Memory B cell (primary cell): ENCODE measurements around the gene NFASC.

Source experiments
- ATAC-seq: fragments of 150-1000 bp; cut with Tn5 transposase; 2 replicates; pipeline ENCODE4 v1.10.0; 2021; ENCODE audit warnings: low read depth, mild to moderate bottlenecking, moderate library complexity
- DNase-seq, 2 donors: peaks; one replicate each; pipeline ENCODE4 v3.0.0; 2022; ENCODE audit warnings: low spot score in 2 of 2
- H3K27ac Mint-ChIP-seq: one replicate; pipeline ENCODE4 v1.8.0; 2022; ENCODE audit warnings: mild to moderate bottlenecking, moderate library complexity, mixed read lengths
- H3K27me3 Mint-ChIP-seq: one replicate; pipeline ENCODE4 v1.8.0; 2022; ENCODE audit warnings: mixed read lengths
- H3K36me3 Mint-ChIP-seq: one replicate; pipeline ENCODE4 v1.8.0; 2022; ENCODE audit warnings: mild to moderate bottlenecking, mixed read lengths
- H3K4me1 Mint-ChIP-seq: one replicate; pipeline ENCODE4 v1.8.0; 2022; ENCODE audit warnings: mixed read lengths
- H3K4me3 Mint-ChIP-seq: one replicate; pipeline ENCODE4 v1.8.0; 2022; ENCODE audit warnings: mild to moderate bottlenecking, moderate library complexity, mixed read lengths
- H3K9me3 Mint-ChIP-seq: one replicate; pipeline ENCODE4 v1.8.0; 2022; ENCODE audit warnings: mixed read lengths

Gene NFASC

GRCh38 chr1:204868340-204868700 is 2.3 kb upstream of the NFASC start:
- Mint-ChIP-seq H3K36me3 (peaks cover 2% of the 10 kb centered on the region), H3K9me3 (no peaks in the 10 kb centered on the region), H3K27me3 (peaks cover 8% of the 10 kb centered on the region), H3K4me3 (no peak overlapping the region), H3K27ac (no peak overlapping the region), H3K4me1 (no peaks in the 10 kb centered on the region)
- DNase-seq = no peak
- ATAC-seq = no peak

GRCh38 chr1:204869097-204869496 is 1.6 kb upstream of the NFASC start:
- Mint-ChIP-seq H3K9me3 (no peaks in the 10 kb centered on the region), H3K4me1 (no peaks in the 10 kb centered on the region), H3K4me3 (no peak overlapping the region), H3K27me3 (peaks cover 8% of the 10 kb centered on the region), H3K27ac (no peak overlapping the region), H3K36me3 (no peaks in the 10 kb centered on the region)
- ATAC-seq = no peak
- no peak for DNase-seq

GRCh38 chr1:204871405-204872037 is 859 bp downstream of the NFASC start:
- no peaks in the 10 kb centered on the region for H3K36me3 Mint-ChIP-seq
- ATAC-seq = no peak
- H3K27ac Mint-ChIP-seq = no peak overlapping the region
- no peak for DNase-seq
- peaks cover 8% of the 10 kb centered on the region for H3K27me3 Mint-ChIP-seq
- H3K4me1 Mint-ChIP-seq = no peaks in the 10 kb centered on the region
- no peak overlapping the region for H3K4me3 Mint-ChIP-seq
- H3K9me3 Mint-ChIP-seq = no peaks in the 10 kb centered on the region

GRCh38 chr1:204872262-204872881 is 1.7 kb downstream of the NFASC start:
- Mint-ChIP-seq H3K27ac (no peak overlapping the region), H3K36me3 (no peaks in the 10 kb centered on the region), H3K4me3 (no peak overlapping the region), H3K9me3 (no peaks in the 10 kb centered on the region), H3K27me3 (peaks cover 7% of the 10 kb centered on the region), H3K4me1 (no peaks in the 10 kb centered on the region)
- ATAC-seq (no peak), DNase-seq (no peak)

- no peaks in the 10 kb centered on the region for H3K36me3 Mint-ChIP-seq
- DNase-seq (no peak), ATAC-seq (no peak)
- H3K27ac Mint-ChIP-seq = no peak overlapping the region
- H3K4me1 Mint-ChIP-seq = no peaks in the 10 kb centered on the region
- no peak overlapping the region for H3K4me3 Mint-ChIP-seq
- H3K9me3 Mint-ChIP-seq = no peaks in the 10 kb centered on the region
- peaks cover 2% of the 10 kb centered on the region for H3K27me3 Mint-ChIP-seq
Measured at GRCh38 chr1:204873176-204873575, 2.5 kb downstream of the NFASC start.

- H3K27ac Mint-ChIP-seq = no peak overlapping the region
- H3K27me3 Mint-ChIP-seq = peaks cover 5% of the 10 kb centered on the region
- ATAC-seq (no peak), DNase-seq (no peak)
- H3K36me3 Mint-ChIP-seq = no peaks in the 10 kb centered on the region
- no peaks in the 10 kb centered on the region for H3K9me3 Mint-ChIP-seq
- no peak overlapping the region for H3K4me3 Mint-ChIP-seq
- no peaks in the 10 kb centered on the region for H3K4me1 Mint-ChIP-seq
Measured at GRCh38 chr1:204873714-204874113, 3.1 kb downstream of the NFASC start.

GRCh38 chr1:204874274-204874673 is 3.6 kb downstream of the NFASC start:
- no peak for ATAC-seq
- H3K9me3 Mint-ChIP-seq = no peaks in the 10 kb centered on the region
- H3K4me3 Mint-ChIP-seq = no peak overlapping the region
- H3K27ac Mint-ChIP-seq = no peak overlapping the region
- H3K36me3 Mint-ChIP-seq = no peaks in the 10 kb centered on the region
- no peaks in the 10 kb centered on the region for H3K4me1 Mint-ChIP-seq
- DNase-seq = no peak
- peaks cover 6% of the 10 kb centered on the region for H3K27me3 Mint-ChIP-seq

GRCh38 chr1:204875255-204875654 is 4.6 kb downstream of the NFASC start:
- ATAC-seq = no peak
- Mint-ChIP-seq H3K4me1 (no peaks in the 10 kb centered on the region), H3K27ac (no peak overlapping the region), H3K27me3 (peaks cover 6% of the 10 kb centered on the region), H3K36me3 (no peaks in the 10 kb centered on the region), H3K4me3 (no peak overlapping the region), H3K9me3 (no peaks in the 10 kb centered on the region)
- DNase-seq = no peak

- Mint-ChIP-seq H3K36me3 (no peaks in the 10 kb centered on the region), H3K27ac (no peak overlapping the region), H3K9me3 (no peaks in the 10 kb centered on the region), H3K4me1 (no peaks in the 10 kb centered on the region), H3K27me3 (peaks cover 8% of the 10 kb centered on the region), H3K4me3 (no peak overlapping the region)
- no peak for ATAC-seq
- DNase-seq = no peak
Measured at GRCh38 chr1:204878621-204879234, 8.1 kb downstream of the NFASC start.

GRCh38 chr1:204879351-204879750 is 8.7 kb downstream of the NFASC start:
- no peak for ATAC-seq
- Mint-ChIP-seq H3K4me3 (no peak overlapping the region), H3K27ac (no peak overlapping the region), H3K36me3 (no peaks in the 10 kb centered on the region), H3K4me1 (no peaks in the 10 kb centered on the region), H3K9me3 (no peaks in the 10 kb centered on the region), H3K27me3 (peaks cover 8% of the 10 kb centered on the region)
- no peak for DNase-seq

GRCh38 chr1:204880906-204881305 is 10.2 kb downstream of the NFASC start:
- ATAC-seq (no peak), DNase-seq (no peak)
- Mint-ChIP-seq H3K27me3 (peaks cover 9% of the 10 kb centered on the region), H3K9me3 (no peaks in the 10 kb centered on the region), H3K4me3 (no peak overlapping the region), H3K27ac (no peak overlapping the region), H3K4me1 (no peaks in the 10 kb centered on the region), H3K36me3 (no peaks in the 10 kb centered on the region)

GRCh38 chr1:204882479-204882878 is 11.8 kb downstream of the NFASC start:
- ATAC-seq = no peak
- Mint-ChIP-seq H3K4me3 (no peak overlapping the region), H3K27ac (no peak overlapping the region), H3K36me3 (no peaks in the 10 kb centered on the region), H3K27me3 (peaks cover 11% of the 10 kb centered on the region), H3K4me1 (no peaks in the 10 kb centered on the region), H3K9me3 (no peaks in the 10 kb centered on the region)
- no peak for DNase-seq

- Mint-ChIP-seq H3K27ac (no peak overlapping the region), H3K4me1 (no peaks in the 10 kb centered on the region), H3K27me3 (peaks cover 13% of the 10 kb centered on the region), H3K9me3 (no peaks in the 10 kb centered on the region), H3K4me3 (no peak overlapping the region), H3K36me3 (no peaks in the 10 kb centered on the region)
- ATAC-seq (no peak), DNase-seq (no peak)
Measured at GRCh38 chr1:204883405-204883804, 12.7 kb downstream of the NFASC start.

GRCh38 chr1:204885288-204885711 is 14.6 kb downstream of the NFASC start:
- no peaks in the 10 kb centered on the region for H3K36me3 Mint-ChIP-seq

GRCh38 chr1:204885790-204886189 is 15.1 kb downstream of the NFASC start:
- Mint-ChIP-seq H3K27me3 (peaks cover 9% of the 10 kb centered on the region), H3K4me3 (no peak overlapping the region), H3K4me1 (peaks cover 4% of the 10 kb centered on the region), H3K9me3 (no peaks in the 10 kb centered on the region), H3K36me3 (no peaks in the 10 kb centered on the region), H3K27ac (no peak overlapping the region)
- DNase-seq = no peak
- no peak for ATAC-seq

More at GRCh38 chr1:204885288-204885711, 14.6 kb downstream of the NFASC start:
- peaks cover 4% of the 10 kb centered on the region for H3K4me1 Mint-ChIP-seq
- no peaks in the 10 kb centered on the region for H3K9me3 Mint-ChIP-seq
- no peak overlapping the region for H3K4me3 Mint-ChIP-seq
- no peak for ATAC-seq
- H3K27ac Mint-ChIP-seq = no peak overlapping the region
- peaks cover 9% of the 10 kb centered on the region for H3K27me3 Mint-ChIP-seq
- DNase-seq = no peak
